IPS DF 19.7 (cell line): ENCODE measurements around the gene FZR1.

Experiments used
- DNase-seq: peaks from one replicate; pipeline ENCODE4 v3.0.0-alpha.2; 2013; ENCODE audit warnings: low read depth, low spot score

FZR1 gene

DNA sequence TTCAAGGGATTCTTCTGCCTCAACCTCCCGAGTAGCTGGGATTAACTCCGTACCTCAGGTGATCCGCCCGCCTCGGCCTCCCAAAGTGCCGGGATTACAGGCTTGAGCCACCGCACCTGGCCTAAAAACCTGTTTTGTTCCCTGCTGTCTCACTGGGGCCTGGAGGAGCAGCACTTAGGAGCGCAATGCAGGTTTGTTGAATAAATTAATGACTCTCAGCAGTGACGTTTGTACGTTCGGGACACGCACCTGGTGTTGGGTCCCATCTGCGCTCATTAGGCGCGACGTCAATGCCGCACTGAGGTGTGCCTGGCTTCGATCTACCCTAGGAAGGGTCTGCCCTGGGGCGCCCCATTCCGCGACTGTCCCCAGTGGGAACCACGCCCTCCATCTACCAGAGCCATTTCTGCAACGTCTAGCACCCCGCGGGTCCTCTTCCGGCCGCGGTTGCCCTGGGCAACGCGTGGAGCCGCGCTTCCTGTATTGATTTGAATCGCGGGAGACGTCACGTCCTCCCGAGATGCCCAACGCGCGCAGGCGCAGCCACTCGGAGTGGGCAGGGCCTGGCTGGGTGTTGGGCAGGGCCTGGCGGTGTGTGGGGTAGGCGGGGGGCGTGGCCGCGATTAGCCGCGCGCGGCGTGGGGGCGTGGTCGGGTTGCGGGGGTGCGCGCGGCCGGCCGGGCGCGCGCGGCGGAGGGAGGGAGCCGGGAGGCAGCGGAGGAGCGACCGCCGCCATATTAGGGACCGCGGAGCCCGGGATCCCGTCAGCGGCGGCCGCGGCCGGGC is at the start of gene FZR1:
FZR1 (plus strand) TSS at position 714 of the 786 bp plus-strand sequence. CDS start 16,679 bp downstream, outside the sequence.
- peak; percentile 75 for DNase-seq

DNA sequence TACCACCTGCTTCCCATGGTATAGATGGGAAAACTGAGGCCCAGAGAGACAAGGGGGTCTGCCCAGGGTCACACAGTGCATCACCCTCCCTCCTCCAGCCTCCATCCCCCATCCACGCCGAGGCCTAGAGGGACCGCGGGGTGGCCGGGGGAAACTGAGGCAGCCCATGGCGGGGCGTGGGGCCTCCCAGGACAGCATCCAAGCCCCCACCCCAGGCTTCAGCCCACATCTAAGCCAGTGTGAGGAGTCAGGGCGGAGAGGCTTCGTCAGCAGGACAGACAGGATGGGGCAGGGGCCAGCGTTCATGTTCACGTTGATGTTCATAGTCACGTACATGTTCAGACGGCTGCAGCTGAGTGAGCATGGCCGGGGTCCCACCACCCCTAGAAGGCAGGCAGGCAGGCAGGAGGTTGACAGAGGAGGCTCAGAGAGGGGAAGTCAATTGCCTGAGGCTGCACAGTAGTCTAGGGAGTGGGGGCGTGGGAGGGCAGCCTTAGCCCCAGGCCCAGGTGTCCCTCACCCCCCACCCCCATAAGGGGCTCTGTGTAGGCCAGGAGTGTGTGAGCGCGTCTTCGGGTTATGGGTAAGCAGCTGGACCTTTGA is 49.1 kb upstream of the FZR1 start:
- DNase-seq: no peak

DNA sequence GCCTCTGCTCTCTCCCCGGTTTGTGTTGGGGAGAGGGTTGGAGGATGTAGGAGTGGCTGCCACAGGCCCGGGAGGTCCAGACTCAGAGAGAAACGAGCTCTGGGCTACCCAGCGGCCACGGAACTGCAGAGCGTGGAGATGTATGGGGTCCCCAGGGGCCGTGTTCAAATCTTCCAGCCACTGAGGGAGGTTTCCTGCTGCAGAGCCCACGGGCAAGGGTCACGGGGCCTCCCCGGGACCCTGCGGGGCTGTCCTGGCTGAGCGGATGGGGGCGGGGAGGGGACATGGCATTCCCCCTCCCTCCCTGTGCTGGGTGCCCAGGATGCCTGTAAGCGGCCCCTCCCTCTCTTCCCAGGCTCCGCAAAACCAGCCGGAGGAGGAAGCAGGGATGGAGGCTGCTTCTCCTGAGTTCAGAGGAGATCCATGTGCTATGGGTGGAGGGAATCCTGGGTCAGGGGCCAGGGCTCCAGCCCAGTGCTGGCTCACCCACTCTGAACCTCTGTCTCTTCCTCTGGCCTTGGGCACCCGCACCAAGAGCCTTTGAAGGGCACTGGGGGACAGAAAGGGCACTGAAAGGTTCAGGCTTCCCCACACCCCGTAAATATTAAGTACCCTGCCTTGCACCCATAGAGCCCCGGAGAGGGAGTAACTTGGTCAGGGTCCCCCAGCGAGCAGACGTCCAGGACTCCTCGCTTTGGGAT is 48.4 kb upstream of the FZR1 start:
- DNase-seq: no peak

DNA sequence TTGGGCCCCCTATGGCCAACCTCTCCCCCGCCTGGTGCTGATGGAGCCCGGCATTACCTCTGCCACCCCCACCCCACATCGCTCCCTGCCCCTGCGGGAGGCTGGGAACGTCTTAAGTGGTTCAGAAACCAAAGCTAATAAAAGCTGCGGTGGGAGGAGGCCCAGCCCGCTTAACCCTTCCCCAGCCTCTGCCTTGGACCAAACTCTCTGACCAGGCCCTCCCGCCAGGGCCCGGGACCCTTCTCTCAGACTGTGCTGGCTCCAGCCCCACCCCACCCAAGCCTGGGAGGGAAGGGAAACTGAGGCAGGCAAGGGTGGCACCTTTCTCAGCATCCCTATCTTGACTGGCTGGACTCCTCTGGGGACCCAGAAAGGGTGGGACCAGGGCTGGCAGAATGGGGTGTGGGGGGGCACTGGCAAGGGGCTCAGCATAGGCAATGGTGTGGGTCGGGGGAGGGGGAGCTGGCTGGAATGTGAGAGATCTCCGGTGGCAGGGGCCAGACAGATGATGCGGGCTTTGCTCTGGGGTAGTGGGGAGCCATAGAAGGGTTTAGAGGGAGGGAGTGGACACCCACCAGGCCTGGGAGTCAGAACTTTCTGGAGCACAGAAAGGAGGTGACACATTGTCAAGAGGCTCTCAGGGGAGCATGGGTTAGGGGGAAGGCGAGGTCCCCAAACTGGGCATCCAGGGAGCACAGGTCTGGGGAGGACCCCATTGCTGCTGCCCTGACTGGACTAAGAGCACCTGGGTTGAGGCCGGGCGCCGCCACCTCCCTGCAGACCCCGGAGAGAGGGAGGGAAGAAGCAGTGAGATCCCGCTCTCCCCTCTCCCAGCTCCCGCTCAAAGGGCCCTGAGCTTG is 47.7 kb upstream of the FZR1 start:
- DNase-seq: no peak

DNA sequence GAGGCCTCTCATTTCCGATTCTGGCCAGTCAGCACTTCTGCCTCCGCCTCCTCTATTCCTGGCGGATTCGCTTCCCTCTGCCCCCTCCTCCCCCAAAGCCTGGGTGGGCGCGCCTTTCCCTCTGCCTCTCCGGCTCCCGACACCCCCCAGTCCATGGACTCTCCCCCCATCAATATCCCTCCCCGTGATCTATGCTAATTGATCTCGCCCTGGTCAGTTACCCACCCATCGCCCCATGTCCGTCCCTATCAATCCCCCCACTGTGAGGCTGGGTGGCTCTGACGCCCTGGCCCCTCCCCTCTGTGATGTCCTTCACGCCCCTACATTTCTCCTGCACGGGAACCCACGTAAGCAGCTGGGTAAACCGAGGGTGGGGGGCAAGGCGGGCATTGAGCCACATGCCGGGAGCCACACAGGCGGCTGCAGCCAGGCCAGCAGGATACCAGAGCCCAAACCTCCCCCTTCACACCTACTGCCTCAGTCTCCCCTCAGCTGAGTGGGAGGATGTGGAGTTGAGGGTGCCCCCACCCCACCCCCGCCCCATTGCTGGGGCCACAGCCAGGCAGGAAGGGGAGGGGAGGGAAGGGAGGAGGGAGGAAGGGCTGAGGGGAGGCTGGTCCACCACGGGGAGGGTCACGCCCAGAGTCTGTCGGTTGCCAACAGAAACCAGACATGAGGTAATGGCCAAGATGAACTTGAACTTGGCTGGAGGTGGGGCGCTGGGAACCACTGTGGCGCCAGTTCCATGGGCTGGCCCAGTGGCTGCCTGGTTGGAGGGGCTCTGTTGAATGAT is 46.8 kb upstream of the FZR1 start:
- no peak for DNase-seq

DNA sequence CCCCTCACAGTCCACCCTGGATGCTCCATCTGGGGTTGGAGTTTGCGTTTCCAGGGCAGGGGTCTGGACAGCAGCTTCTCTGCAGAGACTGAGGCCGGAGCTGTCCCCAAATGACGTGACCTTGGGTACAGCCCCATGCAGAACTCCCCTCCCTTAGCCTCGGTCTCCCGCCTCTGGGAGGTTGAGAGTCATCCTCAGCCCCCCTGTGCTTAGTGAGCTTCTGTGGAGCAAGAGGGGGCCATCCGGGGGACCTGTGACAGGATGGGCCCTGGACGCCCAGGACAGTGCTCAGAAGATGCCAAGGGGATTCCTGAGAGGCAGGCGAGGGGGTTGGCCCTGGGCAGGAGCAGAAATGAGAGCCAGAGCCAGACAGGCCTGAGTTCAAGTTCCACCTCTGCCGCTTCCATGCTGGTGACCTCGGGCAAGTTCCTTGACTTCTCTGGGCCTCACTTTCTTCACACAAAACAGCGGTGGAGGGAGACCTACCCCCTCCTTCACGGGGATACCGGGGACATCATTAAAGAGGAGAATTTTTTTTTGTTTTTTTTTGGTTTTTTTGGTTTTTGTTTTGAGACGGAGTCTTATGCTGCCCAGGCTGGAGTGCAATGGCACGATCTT is 46.0 kb upstream of the FZR1 start:
- DNase-seq: no peak

DNA sequence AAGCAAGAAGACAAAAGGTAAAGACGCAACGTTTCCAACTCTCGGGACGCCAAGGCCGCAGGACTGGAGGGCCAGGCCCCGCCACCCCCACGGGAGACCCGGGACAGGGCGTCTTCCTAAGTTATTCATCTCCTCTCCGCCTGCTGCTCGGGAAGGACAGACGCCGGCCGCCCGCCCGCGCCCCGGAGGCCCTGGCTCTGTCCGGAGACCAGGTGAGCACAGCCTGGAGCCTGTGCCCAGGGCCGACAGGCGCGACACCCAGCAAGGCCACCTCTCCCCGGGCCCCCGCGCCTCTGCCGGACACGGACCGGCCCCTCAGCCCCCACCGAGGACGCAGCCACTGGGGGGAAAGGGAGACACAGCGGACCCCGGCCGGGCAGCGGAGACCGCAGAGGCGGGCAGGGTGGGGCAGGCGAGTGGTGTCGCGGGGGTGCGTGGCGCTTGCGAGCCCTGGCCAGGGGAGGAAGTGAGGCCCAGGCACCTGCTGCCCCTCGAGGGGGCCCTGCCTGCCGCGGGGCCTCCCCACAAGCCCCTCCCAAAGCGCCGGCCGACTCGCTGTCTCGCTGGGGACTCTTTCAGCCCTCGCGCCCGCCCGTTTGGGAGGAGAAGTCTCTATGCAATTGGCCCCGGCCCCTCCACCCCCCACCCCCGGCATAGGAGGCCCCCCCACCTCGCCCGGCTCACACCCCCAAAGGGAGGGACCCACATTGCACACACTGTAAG is 43.0 kb upstream of the FZR1 start:
- no peak for DNase-seq

DNA sequence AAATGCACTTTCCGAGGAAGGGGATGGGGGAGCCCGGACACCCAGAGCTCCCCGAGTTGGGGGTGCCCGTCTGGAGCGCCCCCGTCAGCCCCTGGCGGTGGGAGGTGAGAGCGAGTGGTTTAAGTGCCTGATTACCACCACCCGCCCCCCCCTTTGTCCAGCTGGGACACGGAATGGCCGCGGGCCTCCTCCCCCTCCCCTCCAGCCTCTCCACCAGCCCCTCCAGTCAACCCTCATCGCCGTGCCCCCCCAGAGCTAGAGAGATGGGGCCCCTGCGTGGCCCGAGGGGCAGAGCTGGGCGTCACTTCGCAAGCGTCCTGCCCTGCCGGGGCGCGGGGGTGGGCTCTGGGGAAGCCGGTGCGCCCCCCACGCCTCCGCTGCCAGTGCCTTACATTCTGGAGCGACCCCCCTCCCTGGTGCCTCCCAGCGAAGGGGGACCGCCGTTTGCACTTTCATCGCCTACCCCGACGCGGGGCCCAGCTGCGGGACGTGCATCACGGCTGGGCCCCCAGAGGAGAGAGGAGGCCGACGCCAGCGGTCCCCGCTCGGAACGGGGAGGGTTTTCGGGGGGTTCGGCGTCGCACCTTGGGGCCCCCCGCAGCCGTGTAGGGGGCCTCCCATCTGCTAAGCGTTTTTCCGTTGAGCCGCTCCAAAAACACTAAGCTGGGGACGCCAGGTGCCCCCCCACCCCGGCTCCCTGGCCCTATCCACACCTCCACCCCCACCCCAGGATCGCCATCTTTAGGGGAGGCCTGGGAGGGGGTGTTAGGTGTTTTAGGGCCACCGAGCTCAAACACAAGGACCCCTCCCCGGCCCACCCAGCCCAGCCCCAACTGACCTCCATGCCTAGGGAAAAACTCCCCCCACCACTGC is 42.2 kb upstream of the FZR1 start:
- DNase-seq: no peak

DNA sequence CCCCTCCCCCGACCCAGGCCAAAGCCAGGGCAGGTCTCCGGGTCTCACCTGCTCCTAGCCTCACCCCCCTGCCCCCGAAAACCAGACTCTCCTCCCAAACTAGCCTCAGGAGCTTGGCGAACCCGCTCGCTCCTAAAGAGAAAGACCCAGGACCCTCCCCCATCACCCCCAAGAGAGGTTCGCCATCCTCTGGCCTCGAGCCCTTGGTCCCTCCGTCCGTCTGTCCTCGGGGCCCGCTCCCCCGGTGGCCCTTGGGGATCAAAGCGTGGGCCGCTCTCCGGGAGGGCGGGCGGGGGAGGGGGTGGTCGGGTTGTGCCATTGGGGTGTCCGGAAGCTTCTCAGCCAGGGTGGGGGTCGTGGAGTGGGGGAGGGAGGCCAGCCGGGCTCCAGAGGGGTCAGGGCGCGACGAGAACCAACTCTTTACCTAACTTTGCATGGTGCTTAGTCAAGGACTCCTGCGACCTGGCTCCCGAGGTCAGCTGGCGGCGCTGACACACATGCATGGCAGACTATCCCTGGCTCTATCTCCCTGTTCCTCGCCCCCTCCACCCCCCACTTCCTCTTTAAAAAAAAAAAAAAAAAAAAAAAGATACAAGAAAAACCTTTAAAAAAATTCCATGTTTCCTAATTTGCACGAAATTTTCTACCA is 41.4 kb upstream of the FZR1 start:
- no peak for DNase-seq

DNA sequence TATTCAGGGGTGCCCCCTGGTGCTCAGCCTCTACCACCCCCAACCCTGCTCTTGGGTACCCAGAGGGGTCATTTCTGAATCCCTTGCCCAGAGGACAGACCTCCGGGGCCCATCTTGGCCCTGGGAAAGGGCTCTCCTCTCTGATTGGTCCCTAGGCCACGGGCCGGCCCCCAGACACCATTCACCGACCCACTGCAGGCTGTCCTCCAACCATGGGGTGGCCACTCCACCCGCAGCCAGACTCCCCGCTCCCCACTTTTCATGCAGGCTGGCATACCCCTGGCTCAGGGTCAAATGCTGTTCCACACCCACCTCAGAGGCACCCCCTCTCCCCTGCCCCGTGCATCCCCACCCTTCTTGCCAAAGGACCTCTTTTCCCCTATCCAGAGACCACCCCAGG is 40.6 kb upstream of the FZR1 start:
- no peak for DNase-seq

DNA sequence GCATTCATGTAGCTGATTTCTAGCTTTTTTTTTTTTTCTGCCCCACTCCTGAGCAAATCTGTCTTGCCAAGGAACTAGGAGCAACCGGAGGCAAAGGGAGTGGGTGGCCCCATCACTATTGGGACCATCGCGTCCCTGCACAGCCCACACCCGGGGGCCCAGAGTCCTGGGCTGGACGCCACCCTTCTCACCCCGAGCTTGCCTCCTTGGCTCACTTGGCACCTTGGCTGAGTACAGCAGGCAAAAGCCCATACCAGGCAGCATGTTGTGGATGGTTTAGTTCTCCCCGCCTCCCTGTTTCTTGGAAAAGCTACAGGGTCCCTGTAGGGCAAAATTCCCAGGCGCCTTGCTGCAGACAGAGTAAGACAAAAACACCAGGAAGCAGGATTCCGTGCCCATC is 39.5 kb upstream of the FZR1 start:
- no peak for DNase-seq

DNA sequence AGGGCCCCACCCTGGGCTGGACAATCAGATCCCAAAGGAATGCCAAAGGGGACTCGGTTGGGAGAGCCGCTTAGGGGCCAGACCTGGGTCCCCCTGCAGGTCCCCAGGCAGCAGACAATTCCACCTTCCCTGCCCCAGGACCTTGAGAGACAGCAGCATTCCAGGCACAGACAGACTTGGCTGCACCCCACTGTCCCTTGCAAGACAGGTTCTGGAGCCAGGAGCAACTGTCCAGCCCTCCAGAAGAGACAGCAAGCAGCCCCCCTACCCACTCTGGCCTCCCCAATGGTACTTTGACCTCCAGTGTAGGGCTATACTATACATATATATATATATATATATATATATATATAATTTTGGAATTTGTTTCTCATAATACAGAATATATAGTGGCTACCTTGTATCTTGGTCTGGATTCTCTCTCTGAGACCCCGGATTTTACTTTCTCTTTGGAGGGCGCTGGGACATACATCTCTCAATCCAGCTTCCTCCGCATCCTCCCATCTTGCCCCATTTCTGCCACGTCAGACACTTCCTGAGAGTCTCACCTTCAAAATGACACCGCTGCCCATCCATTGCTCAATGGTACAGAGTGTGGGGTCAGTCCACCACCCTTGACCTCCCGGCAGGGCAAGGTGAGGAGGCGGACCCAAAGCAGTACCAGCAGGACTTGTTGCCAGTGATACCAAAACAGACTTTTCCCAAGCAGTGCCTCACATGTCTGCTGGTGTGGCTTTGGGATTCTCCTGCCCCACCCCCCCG is 38.5 kb upstream of the FZR1 start:
- no peak for DNase-seq

DNA sequence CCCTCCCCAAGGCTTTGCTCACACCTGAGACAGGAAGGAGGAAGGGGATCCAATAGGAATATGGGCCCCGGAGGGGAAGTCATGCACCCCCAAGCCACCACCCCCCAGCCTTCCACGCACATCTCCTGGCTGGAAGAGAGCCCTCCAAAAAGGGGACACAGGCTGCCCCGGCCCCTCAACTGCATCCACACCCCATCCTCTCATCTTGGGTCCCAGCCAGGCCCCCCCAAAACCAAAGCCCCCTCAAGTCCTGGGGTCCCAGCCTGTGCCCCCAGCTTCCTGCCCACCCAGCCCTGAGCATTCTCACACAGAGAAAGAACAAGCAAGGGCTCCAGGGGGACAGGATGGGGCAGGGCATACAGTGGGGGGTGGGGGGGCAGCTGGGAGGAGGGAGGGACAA is 37.9 kb upstream of the FZR1 start:
- DNase-seq: no peak

DNA sequence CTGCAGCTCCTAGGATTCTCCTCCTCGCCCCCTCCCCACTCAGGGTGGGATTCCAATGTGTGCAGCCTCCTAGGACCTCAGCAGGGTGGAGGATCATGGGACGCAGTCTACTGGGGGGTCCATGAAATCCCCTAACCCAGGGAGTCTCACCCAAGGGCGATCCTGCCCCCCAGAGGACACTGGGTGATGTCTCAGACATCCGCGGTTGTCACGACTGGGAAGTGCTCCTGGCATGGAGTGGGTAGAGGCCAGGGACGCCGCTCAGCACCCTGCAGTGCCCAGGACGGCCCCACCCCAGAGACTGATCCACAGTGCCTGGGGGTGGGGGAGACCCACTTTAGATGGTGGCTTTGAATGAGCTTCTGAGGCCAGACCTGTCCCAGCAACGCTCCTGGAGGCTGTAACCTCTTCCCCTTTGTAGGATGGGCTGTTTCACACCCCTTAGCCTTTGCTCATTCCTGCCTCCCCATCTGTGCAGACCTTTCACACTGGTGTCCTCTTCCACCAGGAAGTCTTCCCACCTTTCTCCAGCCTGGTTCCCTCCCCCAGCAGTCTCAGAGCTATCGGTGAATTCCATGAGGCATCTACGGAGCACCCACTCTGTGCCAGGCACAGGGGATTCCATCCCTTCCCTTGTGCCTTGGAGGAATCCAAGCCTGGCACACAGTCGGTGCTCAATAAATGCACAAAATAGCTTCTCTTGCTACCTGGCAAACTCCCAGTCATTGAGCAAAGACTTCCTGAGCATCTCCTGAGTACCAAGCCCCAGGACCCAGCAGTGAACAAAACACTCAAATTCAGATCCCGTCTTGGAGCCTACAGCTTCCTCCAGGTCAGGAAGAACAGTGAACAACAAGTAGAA is 36.2 kb upstream of the FZR1 start:
- no peak for DNase-seq

DNA sequence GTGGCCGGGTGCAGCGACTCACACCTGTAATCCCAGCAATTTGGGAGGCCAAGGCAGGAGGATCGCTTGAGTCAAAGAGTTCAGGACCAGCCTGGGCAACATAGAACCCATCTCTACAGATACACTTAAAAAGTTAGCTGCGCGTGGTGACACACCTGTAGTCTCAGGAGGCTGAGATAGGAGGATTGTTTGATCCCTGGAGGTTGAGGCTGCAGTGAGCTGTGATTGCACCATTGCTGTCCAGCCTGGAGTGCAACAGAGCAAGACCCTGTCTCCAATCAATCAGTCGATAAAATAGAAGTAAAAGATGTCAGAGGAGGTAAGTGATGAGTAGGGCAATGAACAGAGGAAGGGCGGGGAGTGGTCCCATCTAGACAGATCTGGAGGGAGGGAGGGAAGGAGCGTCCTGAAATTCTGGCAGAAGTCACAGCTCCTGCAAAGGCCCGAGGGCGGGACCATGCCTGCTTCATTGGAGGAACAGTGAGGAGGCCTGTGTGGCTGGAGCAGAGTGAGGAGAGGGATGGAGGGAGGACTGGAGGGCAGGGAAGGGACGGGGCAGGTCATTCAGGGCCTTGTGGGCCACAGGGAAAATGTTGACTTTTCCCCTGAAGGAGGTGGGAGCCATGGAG is 35.5 kb upstream of the FZR1 start:
- no peak for DNase-seq

DNA sequence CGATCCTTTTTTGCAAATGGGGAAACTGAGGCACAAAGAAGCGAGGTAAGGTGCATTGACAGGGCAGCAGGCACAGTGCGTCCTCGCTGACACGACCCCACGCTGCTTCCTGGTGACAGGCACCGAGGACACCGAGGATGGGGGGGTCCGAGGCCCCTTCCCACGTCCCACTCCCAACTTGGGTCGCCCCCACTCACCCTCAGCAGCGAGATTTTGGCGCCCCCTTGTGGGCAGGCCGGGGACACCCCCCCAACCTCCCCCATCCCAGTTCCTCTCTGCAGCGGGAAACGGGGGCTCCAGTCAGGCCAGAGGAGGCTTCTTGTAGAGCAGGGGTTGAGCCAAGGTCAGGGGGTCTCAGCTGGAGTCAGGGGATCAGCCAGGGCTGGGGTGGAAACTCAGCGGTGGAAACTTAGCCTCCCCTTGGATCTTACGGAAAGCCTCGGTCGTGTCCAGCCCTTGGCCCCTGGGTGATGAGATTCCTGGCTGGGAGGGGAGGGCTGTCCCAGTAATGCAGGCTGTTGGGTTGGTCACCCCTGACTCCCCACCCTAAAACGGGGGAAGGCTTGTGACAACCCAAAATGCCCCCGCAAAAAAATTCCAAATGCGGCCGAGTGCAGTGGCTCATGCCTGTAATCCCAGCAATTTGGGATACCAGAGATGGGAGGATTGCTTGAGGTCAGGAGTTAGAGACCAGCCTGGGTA is 34.0 kb upstream of the FZR1 start:
- DNase-seq: no peak
